OCI-LY3 (cell line): ENCODE measurements around the gene CEP68.

Experiments used
- H2AFZ ChIP-seq: fragments of 200-600, 300-600 bp; shearing (Covaris generic); 2 replicates; pipeline ENCODE4 v1.6.0; 2014; ENCODE audit warnings: antibody characterized with exemption, low read depth, low read length
- H3K27ac ChIP-seq: fragments of 200-600, 300-600 bp; sonication (generic); 2 replicates; pipeline ENCODE4 v1.5.1; 2014; ENCODE audit warnings: mild to moderate bottlenecking, low read length, moderate library complexity, mixed read lengths
- H3K27me3 ChIP-seq: fragments of 200-600, 300-600 bp; sonication (generic); 2 replicates; pipeline ENCODE4 v1.6.1; 2014; ENCODE audit warnings: low read depth, low read length, mixed read lengths
- H3K36me3 ChIP-seq: fragments of 200-600, 300-600 bp; sonication (generic); replicated peaks from 2 replicates; pipeline ENCODE3; 2014; ENCODE audit warnings: low read depth, low read length, mixed read lengths
- H3K4me1 ChIP-seq: fragments of 300-600, 200-600 bp; sonication (generic); 2 replicates; pipeline ENCODE4 v1.6.1; 2014; ENCODE audit warnings: low read length, mixed read lengths
- H3K4me2 ChIP-seq: fragments of 200-600, 300-600 bp; sonication (generic); 2 replicates; pipeline ENCODE4 v1.6.1; 2014; ENCODE audit warnings: low read length, mixed read lengths
- H3K4me3 ChIP-seq: fragments of 300-600, 200-600 bp; sonication (generic); 2 replicates; pipeline ENCODE4 v1.5.1; 2014; ENCODE audit warnings: antibody characterized with exemption, mild to moderate bottlenecking, low read length, moderate library complexity
- H3K79me2 ChIP-seq: fragments of 300-600, 200-600 bp; shearing (Covaris generic); 2 replicates; pipeline ENCODE4 v1.6.1; 2014; ENCODE audit warnings: mild to moderate bottlenecking, low read length, mixed read lengths
- H3K9ac ChIP-seq: fragments of 300-600, 200-600 bp; shearing (Covaris generic); 2 replicates; pipeline ENCODE4 v1.6.0; 2014; ENCODE audit warnings: mild to moderate bottlenecking, low read length, moderate library complexity
- H3K9me3 ChIP-seq: fragments of 200-600, 300-600 bp; shearing (Covaris generic); 2 replicates; pipeline ENCODE4 v1.6.1; 2014; ENCODE audit warnings: low read length, mixed read lengths; ENCODE audit not compliant: insufficient read depth
- H4K20me1 ChIP-seq: fragments of 200-600, 300-600 bp; sonication (generic); 2 replicates; pipeline ENCODE4 v1.6.1; 2016; ENCODE audit warnings: low read length, mixed read lengths; ENCODE audit not compliant: insufficient read depth
- EZH2phosphoT487 ChIP-seq: fragments of 200-600 bp; shearing (Covaris generic); IDR thresholded peaks from 2 replicates; pipeline ENCODE4 v1.6.1; 2018; ENCODE audit warnings: antibody characterized with exemption, mixed run types, low read depth
- TF ChIP-seq, protein P1 (sequence below): fragments of 200-600, 300-600 bp; sonication (generic); IDR thresholded peaks from 2 replicates; pipeline ENCODE4 v1.5.1; 2014; ENCODE audit warnings: antibody characterized with exemption, low read length, low read depth

Gene CEP68

DNA sequence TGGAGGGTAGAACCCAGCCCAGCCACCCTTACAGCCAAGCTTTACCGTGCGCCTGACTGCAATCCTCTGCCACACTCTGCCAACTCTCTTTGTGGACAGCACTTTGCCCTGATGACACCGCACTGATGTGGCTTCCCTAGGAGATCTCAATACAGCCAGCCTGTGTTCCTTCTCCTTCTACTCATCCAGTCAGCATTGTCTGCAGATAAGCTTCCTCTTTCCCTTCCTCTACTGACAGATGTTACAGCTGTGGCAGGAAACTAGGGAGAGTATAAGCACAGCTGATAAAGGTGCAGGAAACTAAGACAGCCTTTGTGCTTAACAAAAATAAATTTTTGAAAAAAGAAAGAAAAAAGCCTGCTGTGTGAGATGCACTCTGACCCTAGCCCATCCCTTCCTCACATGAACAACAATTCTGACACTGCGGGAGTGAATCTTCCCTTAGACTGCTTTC, 25.0 kb downstream of the CEP68 start:
- Histone ChIP-seq H3K9me3 (no peaks in the 10 kb centered on the region), H3K4me2 (no peak overlapping the region), H3K27me3 (no peaks in the 10 kb centered on the region), H3K9ac (no peak overlapping the region), H3K79me2 (no peaks in the 10 kb centered on the region), H4K20me1 (peaks cover 5% of the 10 kb centered on the region), H3K4me1 (no peaks in the 10 kb centered on the region), H3K27ac (no peak overlapping the region), H3K4me3 (no peak overlapping the region), H2AFZ (no peak overlapping the region), H3K36me3 (peaks cover 58% of the 10 kb centered on the region)
- TF ChIP-seq, protein P1, sequence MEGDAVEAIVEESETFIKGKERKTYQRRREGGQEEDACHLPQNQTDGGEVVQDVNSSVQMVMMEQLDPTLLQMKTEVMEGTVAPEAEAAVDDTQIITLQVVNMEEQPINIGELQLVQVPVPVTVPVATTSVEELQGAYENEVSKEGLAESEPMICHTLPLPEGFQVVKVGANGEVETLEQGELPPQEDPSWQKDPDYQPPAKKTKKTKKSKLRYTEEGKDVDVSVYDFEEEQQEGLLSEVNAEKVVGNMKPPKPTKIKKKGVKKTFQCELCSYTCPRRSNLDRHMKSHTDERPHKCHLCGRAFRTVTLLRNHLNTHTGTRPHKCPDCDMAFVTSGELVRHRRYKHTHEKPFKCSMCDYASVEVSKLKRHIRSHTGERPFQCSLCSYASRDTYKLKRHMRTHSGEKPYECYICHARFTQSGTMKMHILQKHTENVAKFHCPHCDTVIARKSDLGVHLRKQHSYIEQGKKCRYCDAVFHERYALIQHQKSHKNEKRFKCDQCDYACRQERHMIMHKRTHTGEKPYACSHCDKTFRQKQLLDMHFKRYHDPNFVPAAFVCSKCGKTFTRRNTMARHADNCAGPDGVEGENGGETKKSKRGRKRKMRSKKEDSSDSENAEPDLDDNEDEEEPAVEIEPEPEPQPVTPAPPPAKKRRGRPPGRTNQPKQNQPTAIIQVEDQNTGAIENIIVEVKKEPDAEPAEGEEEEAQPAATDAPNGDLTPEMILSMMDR = no peak
- TF ChIP-seq EZH2phosphoT487 = no peak

DNA sequence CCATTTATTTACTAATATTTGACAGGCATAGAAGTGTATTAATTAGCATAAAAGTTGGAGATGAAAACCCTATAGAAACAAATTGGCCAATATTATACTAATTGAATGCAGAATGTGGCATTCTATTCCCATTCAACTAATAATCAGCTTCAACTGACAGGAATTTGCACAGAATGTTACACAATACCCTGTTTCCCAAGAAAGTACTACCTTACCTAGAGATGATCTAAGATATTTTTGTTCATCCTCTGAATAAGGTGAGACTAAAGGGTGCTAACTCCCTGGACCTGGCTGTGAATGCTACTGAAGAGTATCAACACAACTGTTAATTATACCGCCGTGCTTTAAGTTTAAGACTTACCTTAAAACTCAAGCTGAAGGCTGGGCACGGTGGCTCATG, 28.9 kb downstream of the CEP68 start:
- Histone ChIP-seq H3K4me1 (no peaks in the 10 kb centered on the region), H3K9me3 (no peaks in the 10 kb centered on the region), H3K4me2 (no peak overlapping the region), H3K36me3 (peaks cover 60% of the 10 kb centered on the region), H3K79me2 (no peaks in the 10 kb centered on the region), H3K27me3 (no peaks in the 10 kb centered on the region), H3K9ac (no peak overlapping the region), H3K4me3 (no peak overlapping the region), H3K27ac (no peak overlapping the region), H2AFZ (no peak overlapping the region), H4K20me1 (peaks cover 14% of the 10 kb centered on the region)
- TF ChIP-seq EZH2phosphoT487 = no peak
- TF ChIP-seq, protein P1 = no peak

DNA sequence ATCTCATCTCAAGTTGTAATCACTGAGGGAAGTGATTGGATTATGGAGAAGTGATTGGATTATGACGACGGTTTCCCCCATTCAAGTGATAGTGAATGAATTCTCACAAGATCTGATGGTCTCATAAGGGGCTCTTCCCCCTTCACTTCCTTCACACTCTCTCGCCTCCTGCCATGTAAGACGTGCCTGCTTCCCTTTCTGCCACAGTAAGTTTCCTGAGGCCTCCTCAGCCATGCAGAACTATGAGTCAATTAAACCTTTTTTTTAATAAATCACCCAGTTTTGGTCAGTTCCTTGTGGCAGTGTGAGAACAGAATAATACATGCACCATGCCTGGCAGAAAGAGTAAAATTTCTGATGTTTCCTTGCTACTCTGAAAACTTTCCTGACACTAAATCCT, 36.6 kb downstream of the CEP68 start:
- TF ChIP-seq, protein P1 = no peak
- no peak for TF ChIP-seq EZH2phosphoT487
- H3K4me1 ChIP-seq = no peaks in the 10 kb centered on the region
- no peaks in the 10 kb centered on the region for H3K27me3 ChIP-seq
- no peak overlapping the region for H3K4me3 ChIP-seq
- no peak overlapping the region for H3K27ac ChIP-seq
- H3K9me3 ChIP-seq = no peaks in the 10 kb centered on the region
- no peak overlapping the region for H2AFZ ChIP-seq
- no peak overlapping the region for H3K4me2 ChIP-seq
- H4K20me1 ChIP-seq = peaks cover 39% of the 10 kb centered on the region
- peaks cover 69% of the 10 kb centered on the region for H3K36me3 ChIP-seq
- no peak overlapping the region for H3K9ac ChIP-seq
- H3K79me2 ChIP-seq = peaks cover 13% of the 10 kb centered on the region

DNA sequence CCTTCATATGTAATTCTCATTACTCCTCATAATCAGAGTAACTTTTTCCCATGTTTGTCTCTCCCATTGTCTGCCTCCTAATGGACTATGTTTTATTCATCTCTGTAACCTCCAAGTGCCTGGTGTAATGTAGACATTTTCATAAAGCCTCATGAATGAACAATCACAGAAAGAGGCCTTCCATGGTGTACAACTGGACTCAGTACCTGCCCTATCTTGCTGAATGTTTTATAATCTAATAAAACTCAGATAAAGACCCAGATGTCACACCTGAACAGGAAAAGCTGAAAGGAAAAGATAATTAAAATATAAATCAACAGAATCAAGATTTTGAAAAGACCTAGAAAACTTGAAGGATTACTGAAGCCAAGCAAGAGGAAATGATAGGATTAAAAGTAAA, 37.0 kb downstream of the CEP68 start:
- Histone ChIP-seq H4K20me1 (peaks cover 38% of the 10 kb centered on the region), H3K4me3 (no peak overlapping the region), H3K27me3 (no peaks in the 10 kb centered on the region), H2AFZ (no peak overlapping the region), H3K9ac (no peak overlapping the region), H3K27ac (no peak overlapping the region), H3K79me2 (peaks cover 13% of the 10 kb centered on the region), H3K36me3 (peaks cover 68% of the 10 kb centered on the region), H3K9me3 (no peaks in the 10 kb centered on the region), H3K4me2 (no peak overlapping the region), H3K4me1 (no peaks in the 10 kb centered on the region)
- no peak for TF ChIP-seq EZH2phosphoT487
- TF ChIP-seq, protein P1 = no peak
